ENCODE measurements around the gene ATP5MG.
"Not testable (repeated sequence)": the region's sequence is repeated elsewhere in the genome, so short reads cannot be mapped to it uniquely, and the experiment has no call there.

ATP5MG gene

GRCh38 chr11:118401151-118401879, at the start of gene ATP5MG:
Gene ATP5MG (plus strand): TSS chr11:118401606. CDS start chr11:118401666, 60 bp downstream.
- DNase-seq, result peak; percentile 92

DNA sequence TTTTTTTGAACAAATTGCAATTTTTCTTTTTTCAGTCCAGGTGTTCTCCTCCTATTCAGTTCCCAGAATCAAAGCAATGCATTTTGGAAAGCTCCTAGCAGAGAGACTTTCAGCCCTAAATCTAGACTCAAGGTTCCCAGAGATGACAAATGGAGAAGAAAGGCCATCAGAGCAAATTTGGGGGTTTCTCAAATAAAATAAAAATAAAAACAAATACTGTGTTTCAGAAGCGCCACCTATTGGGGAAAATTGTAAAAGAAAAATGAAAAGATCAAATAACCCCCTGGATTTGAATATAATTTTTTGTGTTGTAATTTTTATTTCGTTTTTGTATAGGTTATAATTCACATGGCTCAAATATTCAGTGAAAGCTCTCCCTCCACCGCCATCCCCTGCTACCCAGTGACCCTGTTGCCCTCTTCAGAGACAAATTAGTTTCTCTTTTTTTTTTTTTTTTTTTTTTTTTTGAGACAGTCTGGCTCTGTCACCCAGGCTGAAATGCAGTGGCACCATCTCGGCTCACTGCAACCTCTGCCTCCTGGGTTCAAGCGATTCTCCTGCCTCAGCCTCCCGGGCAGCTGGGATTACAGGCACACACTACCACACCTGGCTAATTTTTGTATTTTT, 48.2 kb upstream of the ATP5MG start:
- no peak for DNase-seq

GRCh38 chr11:118358071-118358470, 43.3 kb upstream of the ATP5MG start:
- no peak for DNase-seq

- peak; percentile 98 for DNase-seq
These were observed 42.0 kb upstream of the ATP5MG start, which contains the start of gene UBE4A for GRCh38 chr11:118359295-118359958. Gene UBE4A (plus strand): TSS chr11:118359600. CDS start chr11:118365081, 5,481 bp downstream.

- DNase-seq, result no peak
These were observed 36.3 kb upstream of the ATP5MG start for GRCh38 chr11:118364956-118365615.

DNA sequence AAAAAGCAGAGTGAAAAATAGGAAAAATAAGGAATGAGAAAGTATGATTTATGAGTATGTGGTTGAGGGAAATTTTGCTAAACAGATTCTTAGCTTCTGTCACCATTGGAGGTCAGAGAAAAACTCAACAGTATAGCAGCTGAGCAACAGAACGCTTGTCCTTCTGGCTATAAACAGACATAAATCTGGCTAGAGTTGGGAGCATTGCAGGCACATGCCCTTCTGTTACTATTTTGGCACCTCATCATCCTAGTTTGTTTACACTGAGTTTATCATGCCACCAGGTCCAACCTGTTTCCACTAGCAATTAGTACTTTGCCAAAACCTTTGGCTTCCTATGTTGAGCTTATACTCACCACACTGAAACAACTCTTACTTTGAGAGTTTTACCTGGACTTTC, 35.1 kb upstream of the ATP5MG start:
- DNase-seq, result no peak

GRCh38 chr11:118370774-118371173, 30.6 kb upstream of the ATP5MG start:
- no peak for DNase-seq

DNA sequence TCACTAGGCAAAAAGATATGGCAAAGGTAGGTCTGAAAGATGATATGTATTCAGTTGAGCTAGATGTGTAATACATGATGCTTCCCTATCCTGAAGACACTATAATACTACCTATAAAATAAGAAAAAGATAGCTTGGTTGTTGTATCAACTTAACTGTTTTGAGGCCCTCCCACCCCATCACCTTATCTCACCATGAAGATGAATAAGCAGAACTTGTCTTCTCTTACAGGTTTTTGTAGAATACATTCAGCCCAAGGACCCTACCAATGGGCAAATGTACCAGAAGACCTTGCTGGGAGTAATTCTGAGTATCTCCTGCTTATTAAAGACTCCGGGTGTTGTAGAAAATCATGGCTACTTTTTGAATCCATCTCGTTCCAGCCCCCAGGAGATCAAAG, 28.1 kb upstream of the ATP5MG start:
- DNase-seq, result no peak

DNA sequence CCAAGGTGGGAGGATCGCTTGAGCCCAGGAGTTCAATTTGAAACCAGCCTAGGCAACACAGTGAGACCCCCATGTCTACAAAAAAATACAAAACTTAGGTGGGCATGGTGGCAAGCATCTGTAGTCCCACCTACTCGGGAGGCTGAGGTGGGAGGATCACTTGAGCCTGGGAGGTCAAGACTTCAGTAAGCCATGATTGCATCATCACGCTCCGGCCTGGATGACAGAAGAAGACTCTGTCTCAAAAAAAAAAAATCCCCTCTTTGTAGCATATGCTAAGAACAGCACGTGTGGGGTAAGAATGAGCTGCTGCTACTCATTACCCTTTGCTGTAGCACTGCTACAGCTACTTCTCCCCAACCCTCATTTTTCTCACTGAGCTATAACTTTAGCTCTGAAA, 27.5 kb upstream of the ATP5MG start:
- no peak for DNase-seq

- DNase-seq, result no peak
These were observed 26.7 kb upstream of the ATP5MG start for GRCh38 chr11:118374729-118375128.

DNA sequence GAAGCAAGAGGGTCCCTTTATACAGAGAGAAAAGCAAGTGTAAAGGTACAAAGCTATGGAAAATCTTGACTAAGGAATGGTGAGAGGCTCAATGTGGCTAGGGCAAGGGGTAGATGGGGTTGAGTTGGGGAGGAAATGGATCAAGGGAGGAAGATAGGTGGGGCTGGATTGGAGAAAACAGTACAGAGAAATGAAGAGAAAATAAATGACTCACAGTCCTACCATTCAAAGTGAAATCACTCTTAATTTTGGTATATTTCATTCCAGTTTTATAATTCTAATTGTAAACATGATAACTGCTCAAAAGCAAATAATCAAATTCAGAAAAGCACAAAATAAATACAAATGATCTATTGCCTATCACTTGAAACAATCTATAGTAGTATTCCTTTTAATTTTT, 25.4 kb upstream of the ATP5MG start:
- DNase-seq, result no peak

- no peak for DNase-seq
These were observed 21.9 kb upstream of the ATP5MG start for GRCh38 chr11:118379497-118379896.

DNA sequence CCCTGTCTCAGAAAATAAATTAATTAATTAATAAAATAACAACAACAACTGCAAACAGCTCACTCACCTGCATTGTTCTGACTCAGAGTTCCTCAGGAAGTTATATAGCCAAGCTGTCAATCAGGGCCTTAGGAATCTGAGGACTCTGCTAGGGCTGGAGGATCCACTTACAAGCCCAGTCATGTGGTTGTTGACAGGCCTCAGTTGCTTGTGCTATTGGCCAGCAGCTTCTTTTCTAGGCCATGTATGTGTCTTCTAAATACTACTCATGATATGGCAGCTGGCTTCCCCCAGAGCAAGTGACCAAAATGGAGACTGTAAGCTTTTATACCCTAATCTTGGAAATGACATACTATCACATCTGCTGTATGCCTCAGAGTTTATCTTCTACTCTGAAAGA, 20.8 kb upstream of the ATP5MG start:
- DNase-seq, result no peak

DNA sequence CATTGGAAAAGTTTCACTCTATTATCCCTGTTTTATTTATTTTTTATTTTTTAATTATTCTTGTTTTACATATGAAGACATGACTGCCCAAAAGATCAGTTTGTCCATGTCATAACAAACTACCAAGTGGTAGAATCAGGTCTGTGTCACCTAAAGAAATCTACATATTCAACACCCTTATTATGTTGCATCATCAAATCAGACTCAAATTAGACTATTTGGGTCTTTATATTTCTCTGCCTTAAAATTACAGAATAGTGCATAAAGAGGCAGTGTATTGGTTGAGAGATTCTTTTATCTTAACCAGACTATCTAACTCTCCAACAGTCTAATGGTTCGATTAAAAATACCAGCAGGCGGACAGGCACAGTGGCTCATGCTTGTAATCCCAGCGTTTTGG, 18.5 kb upstream of the ATP5MG start:
- no peak for DNase-seq

DNA sequence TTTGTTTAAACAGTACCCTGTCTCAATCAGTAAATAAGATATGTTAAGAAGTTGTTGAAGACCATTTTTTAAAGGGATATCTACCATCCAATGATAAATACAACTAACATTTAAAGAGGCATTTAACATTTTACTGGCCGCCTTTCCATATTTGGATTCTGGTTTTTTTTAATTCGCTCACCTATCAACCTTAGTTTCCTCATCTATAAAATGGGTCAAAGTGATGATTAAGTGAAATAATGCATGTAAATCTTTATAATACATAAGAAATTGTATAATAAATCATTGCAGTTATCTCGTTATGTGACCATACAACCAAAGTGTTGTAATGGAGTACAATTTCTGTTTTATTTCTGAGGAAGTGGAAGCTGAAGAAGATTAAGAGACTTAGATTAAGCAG, 17.7 kb upstream of the ATP5MG start:
- no peak for DNase-seq

GRCh38 chr11:118396097-118396501, 5.3 kb upstream of the ATP5MG start:
- no peak for DNase-seq

- no peak for DNase-seq
These were observed 4.0 kb upstream of the ATP5MG start for GRCh38 chr11:118397448-118397847.

DNA sequence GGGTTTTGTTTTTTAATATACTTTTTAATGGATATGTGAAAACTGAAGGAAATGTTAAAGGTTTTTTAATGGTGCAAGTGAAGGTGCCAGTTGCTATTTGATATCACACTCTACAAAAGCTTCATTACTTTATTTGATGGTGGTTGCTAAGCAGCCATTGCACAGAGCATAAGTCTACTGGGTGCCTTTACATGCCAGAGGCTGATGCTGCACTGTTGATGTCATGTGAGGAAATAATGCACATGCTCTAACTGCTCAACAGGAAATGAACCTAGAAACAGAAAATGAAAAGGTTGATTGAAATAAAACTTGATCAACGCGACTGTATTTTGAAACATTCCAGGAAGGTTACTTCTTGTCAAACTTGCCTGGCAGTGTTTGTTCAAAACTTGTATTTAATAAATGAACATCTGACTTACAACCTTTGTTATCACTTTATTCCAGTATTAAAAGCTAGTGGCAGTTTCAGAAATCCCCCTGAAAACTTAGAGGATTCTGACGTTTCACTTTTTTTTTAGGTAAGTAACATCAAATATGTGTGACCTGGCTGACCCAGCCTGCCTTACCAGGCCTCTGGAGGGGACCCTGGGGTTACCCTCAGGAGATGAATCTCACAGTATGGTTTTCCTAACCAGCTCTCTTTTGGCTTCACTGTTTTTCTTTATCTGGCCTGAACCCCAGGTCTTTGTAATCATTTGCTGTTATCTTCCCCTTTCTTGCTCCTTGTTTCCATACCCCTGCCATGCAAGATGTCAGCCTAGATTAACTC, 2.4 kb upstream of the ATP5MG start:
- peak; percentile 53 for DNase-seq

- no peak for DNase-seq
These were observed 629 bp downstream of the ATP5MG start for GRCh38 chr11:118401880-118402590.

DNA sequence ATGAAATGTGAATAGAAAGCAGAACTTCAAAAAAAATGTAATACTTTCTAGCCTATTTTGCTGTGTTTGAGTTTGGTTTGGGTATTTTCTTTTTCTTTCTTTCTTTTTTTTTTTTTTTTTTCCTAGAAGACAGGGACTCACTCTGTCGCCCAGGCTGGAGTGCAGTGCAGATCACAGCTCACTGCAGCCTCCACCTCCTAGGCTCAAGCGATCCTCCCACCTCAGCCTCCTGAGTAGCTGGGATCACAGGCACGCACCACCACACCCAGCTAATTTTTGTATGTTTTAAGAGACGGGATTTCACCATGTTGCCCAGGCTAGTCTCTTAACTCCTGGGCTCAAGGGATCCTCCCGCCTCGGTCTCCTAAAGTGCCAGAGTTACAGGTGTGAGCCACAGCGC, 1.2 kb downstream of the ATP5MG start:
- DNase-seq, result not testable (repeated sequence)

GRCh38 chr11:118406599-118407166, 5.3 kb downstream of the ATP5MG start:
- no peak for DNase-seq
